Measurements from ENCODE around the gene AMELY. TPM values are rescaled to one million over a fixed set of nuclear protein-coding genes. Genes with fewer than 3 reads are reported as not detected.

The AMELY gene
- total RNA-seq = not detected
- polyA plus RNA-seq = not detected
- long read RNA-seq, donor 1 = 0 reads
- long read RNA-seq, donor 2 = 0 reads
- long read RNA-seq, donor 3 = 0 reads
- long read RNA-seq, donor 4 = 0 reads
- long read RNA-seq, donor 5 = 0 reads
- long read RNA-seq, donor 6 = 0 reads
- long read RNA-seq, donor 7 = 0 reads
- long read RNA-seq, donor 8 = 0 reads
- long read RNA-seq, donor 9 = 0 reads
- long read RNA-seq, donor 10 = 0 reads

GRCh38 chrY:6911253-6911881, at the start of gene AMELY:
AMELY (minus strand) TSS chrY:6911752; CDS start chrY:6872608, 39,144 bp downstream.
- intact Hi-C loops (cut with DNase I) = no loop called here
- TF ChIP-seq CTCF (IDR thresholded peaks at IDR 0.05) (no peak), POLR2A (IDR thresholded peaks at IDR 0.05) (no peak)
- no peak within 1 kb of the TSS for H3K4me3 ChIP-seq
- no peak within 1 kb of the TSS for H3K27ac ChIP-seq
- WGBS, 4 donors = 0 to 2% methylated on average over 1 to 52 of the region's 52 CpGs; no CpG with 5 or more reads in 2 of the 4 donors
- H3K27me3 ChIP-seq = no peaks in the 10 kb centered on the region
- H3K4me1 ChIP-seq (replicated peaks in 1 of 2) = no peaks in the 10 kb centered on the region
- no peak for DNase-seq
- no peaks in the 10 kb centered on the region for H3K9me3 ChIP-seq (replicated peaks in 1 of 3)
- no peaks in the 10 kb centered on the region for H3K36me3 ChIP-seq (replicated peaks in 1 of 2)

DNA sequence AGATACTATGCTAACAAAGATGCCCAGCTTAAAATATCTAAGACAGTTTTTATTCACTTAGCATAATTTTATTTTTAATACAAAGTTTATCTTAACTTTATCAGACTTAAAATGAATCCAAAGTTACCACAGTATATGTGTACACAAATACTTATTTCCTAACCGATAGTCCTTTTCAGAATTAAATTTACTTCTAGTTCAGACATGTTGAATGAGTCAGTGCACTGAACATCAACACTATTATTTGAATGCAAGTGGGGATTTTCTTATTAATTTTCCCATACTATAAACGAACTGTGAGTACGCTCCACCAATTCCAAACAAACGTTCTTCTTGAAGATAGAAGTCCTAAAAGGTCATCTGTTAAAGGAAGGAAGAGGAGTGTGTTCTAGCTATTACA, 38.4 kb upstream of the AMELY start:
- no peak overlapping the region for H3K4me3 ChIP-seq
- H3K9me3 ChIP-seq (replicated peaks in 1 of 3) = no peaks in the 10 kb centered on the region
- no peak overlapping the region for H3K27ac ChIP-seq
- intact Hi-C loops (cut with DNase I) = no loop called here
- no peaks in the 10 kb centered on the region for H3K36me3 ChIP-seq (replicated peaks in 1 of 2)
- no peak for DNase-seq
- H3K4me1 ChIP-seq (replicated peaks in 1 of 2) = no peaks in the 10 kb centered on the region
- no peak for TF ChIP-seq CTCF (IDR thresholded peaks at IDR 0.05)
- TF ChIP-seq POLR2A (IDR thresholded peaks at IDR 0.05) = no peak
- WGBS, 4 donors = 73% methylated on average over 4 of the region's 4 CpGs; no CpG with 5 or more reads in 2 of the 4 donors
- no peaks in the 10 kb centered on the region for H3K27me3 ChIP-seq

GRCh38 chrY:6948378-6948777, 36.8 kb upstream of the AMELY start:
- no peaks in the 10 kb centered on the region for H3K36me3 ChIP-seq (replicated peaks in 1 of 2)
- TF ChIP-seq POLR2A (IDR thresholded peaks at IDR 0.05) (no peak), CTCF (IDR thresholded peaks at IDR 0.05) (no peak)
- H3K9me3 ChIP-seq (replicated peaks in 1 of 3) = no peaks in the 10 kb centered on the region
- intact Hi-C loops (cut with DNase I) = no loop called here
- no peaks in the 10 kb centered on the region for H3K4me1 ChIP-seq (replicated peaks in 1 of 2)
- H3K4me3 ChIP-seq = no peak overlapping the region
- 46 to 58% methylated on average over 13 of the region's 13 CpGs; no CpG with 5 or more reads in 2 of the 4 donors for WGBS, 4 donors
- no peak overlapping the region for H3K27ac ChIP-seq
- DNase-seq = peak in 1 of 7 donors; percentile 18
- H3K27me3 ChIP-seq = no peaks in the 10 kb centered on the region

DNA sequence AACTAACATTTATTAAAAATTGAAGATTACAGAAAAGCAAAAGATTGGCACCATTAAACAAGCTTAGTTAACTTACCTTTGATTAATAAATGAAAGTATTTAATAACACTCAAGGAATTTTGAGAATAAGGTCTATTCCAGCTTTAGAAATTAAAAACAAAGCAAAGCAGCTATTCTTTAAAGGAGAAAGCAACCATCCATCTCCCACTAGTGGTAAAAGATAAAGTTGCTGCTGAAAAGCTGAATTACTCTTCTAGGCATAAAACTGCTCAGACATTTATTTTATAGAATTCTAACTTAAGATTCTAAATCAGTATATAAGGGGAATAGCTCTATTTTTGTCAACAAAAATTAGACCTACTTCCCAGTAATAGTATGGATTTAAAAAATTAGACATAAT, 36.1 kb upstream of the AMELY start:
- H3K4me1 ChIP-seq (replicated peaks in 1 of 2) = no peaks in the 10 kb centered on the region
- intact Hi-C loops (cut with DNase I) = no loop called here
- no peak overlapping the region for H3K4me3 ChIP-seq
- TF ChIP-seq POLR2A (IDR thresholded peaks at IDR 0.05) (no peak), CTCF (IDR thresholded peaks at IDR 0.05) (peak in 1 of 6 experiments; percentile 10)
- no peaks in the 10 kb centered on the region for H3K9me3 ChIP-seq (replicated peaks in 1 of 3)
- H3K27me3 ChIP-seq = no peaks in the 10 kb centered on the region
- no peaks in the 10 kb centered on the region for H3K36me3 ChIP-seq (replicated peaks in 1 of 2)
- no peak for DNase-seq
- no peak overlapping the region for H3K27ac ChIP-seq

Measured in adrenal gland (tissue), 19 donors.